ENCODE results near the gene NUP188.

The NUP188 gene, protein sequence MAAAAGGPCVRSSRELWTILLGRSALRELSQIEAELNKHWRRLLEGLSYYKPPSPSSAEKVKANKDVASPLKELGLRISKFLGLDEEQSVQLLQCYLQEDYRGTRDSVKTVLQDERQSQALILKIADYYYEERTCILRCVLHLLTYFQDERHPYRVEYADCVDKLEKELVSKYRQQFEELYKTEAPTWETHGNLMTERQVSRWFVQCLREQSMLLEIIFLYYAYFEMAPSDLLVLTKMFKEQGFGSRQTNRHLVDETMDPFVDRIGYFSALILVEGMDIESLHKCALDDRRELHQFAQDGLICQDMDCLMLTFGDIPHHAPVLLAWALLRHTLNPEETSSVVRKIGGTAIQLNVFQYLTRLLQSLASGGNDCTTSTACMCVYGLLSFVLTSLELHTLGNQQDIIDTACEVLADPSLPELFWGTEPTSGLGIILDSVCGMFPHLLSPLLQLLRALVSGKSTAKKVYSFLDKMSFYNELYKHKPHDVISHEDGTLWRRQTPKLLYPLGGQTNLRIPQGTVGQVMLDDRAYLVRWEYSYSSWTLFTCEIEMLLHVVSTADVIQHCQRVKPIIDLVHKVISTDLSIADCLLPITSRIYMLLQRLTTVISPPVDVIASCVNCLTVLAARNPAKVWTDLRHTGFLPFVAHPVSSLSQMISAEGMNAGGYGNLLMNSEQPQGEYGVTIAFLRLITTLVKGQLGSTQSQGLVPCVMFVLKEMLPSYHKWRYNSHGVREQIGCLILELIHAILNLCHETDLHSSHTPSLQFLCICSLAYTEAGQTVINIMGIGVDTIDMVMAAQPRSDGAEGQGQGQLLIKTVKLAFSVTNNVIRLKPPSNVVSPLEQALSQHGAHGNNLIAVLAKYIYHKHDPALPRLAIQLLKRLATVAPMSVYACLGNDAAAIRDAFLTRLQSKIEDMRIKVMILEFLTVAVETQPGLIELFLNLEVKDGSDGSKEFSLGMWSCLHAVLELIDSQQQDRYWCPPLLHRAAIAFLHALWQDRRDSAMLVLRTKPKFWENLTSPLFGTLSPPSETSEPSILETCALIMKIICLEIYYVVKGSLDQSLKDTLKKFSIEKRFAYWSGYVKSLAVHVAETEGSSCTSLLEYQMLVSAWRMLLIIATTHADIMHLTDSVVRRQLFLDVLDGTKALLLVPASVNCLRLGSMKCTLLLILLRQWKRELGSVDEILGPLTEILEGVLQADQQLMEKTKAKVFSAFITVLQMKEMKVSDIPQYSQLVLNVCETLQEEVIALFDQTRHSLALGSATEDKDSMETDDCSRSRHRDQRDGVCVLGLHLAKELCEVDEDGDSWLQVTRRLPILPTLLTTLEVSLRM (N-terminal part only)

DNA sequence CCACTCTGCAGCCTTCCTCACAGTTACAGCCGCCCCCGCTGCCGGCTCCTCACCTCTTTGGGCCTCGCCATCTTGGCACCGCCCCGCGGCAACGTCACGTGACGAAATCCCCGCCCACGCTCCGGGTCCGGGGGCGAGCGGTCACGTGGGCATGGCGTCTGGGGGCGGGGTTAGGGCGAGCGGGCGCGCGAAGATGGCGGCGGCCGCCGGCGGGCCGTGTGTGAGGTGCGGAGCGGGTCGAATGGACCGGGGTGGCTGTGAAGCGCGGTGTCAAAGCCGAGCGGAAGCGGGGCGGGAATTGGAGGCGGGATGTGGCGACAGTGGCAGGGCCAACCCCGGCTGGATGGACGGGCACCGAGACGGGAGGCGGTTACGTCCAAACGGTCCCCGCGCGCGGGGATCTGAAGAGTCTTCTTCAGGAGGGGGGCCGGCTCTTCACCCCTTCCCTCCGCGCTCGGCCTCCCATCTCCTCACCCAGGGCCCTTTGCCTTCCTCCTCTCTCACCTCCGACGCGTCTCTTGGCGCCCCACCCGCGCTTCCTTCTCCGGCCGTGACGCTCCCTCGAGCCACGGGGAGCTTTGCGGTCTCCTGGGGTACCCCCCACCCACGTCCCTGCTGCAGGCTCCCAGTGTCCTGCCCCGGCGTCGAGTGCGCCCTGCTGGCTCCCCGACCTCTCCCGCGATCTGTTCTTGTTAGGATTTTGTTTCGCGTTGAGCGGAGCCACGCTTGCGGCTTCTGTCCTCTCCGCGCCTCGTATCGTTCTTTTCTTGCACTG, at the start of gene NUP188, which contains the start of gene DOLK:
Gene NUP188, plus strand, starts transcription at position 173 of the 775 bp plus-strand sequence. Its CDS starts 21 bp downstream, at position 194.
Gene DOLK, minus strand, starts transcription at position 77 of the 775 bp plus-strand sequence. CDS start 300 bp downstream, outside the sequence.
- intact Hi-C loops (cut with micrococcal nuclease): loop anchor here (10.0 kb wide), 1 partner anchor 63 kb away; the partner anchor contains the start of genes KYAT1 and LRRC8A
- Mint-ChIP-seq H3K36me3 (ENCODE audit: low read depth) (peaks cover 61% of the 10 kb centered on the region), H3K9me3 (no peaks in the 10 kb centered on the region), H3K4me1 (ENCODE audit: low read depth) (peaks cover 20% of the 10 kb centered on the region), H3K27me3 (no peaks in the 10 kb centered on the region), H3K27ac (peak within 1 kb of the TSS; percentile 90), H3K4me3 (peak within 1 kb of the TSS; percentile 94)

- Mint-ChIP-seq H3K36me3 (ENCODE audit: low read depth) (peaks cover 51% of the 10 kb centered on the region), H3K9me3 (no peaks in the 10 kb centered on the region), H3K4me3 (no peak overlapping the region), H3K27ac (peak overlapping the region; percentile 65), H3K4me1 (ENCODE audit: low read depth) (peaks cover 41% of the 10 kb centered on the region), H3K27me3 (no peaks in the 10 kb centered on the region)
- intact Hi-C loops (cut with micrococcal nuclease): no loop called here
These were observed 49.1 kb upstream of the NUP188 start for GRCh38 chr9:128898382-128898781.

- peak overlapping the region; percentile 0 for H3K4me3 Mint-ChIP-seq
- peaks cover 41% of the 10 kb centered on the region for H3K4me1 Mint-ChIP-seq (ENCODE audit: low read depth)
These were observed 48.5 kb upstream of the NUP188 start for GRCh38 chr9:128898845-128899565.

GRCh38 chr9:128899566-128900322, 47.8 kb upstream of the NUP188 start:
- Mint-ChIP-seq H3K4me3 (peak overlapping the region; percentile 0), H3K9me3 (no peaks in the 10 kb centered on the region), H3K27me3 (no peaks in the 10 kb centered on the region), H3K36me3 (ENCODE audit: low read depth) (peaks cover 45% of the 10 kb centered on the region), H3K4me1 (ENCODE audit: low read depth) (peaks cover 41% of the 10 kb centered on the region), H3K27ac (peak overlapping the region; percentile 65)
- intact Hi-C loops (cut with micrococcal nuclease): no loop called here

More at GRCh38 chr9:128898845-128899565, 48.5 kb upstream of the NUP188 start:
- no peaks in the 10 kb centered on the region for H3K27me3 Mint-ChIP-seq
- no peaks in the 10 kb centered on the region for H3K9me3 Mint-ChIP-seq
- peaks cover 48% of the 10 kb centered on the region for H3K36me3 Mint-ChIP-seq (ENCODE audit: low read depth)
- H3K27ac Mint-ChIP-seq: peak overlapping the region; percentile 65
- intact Hi-C loops (cut with micrococcal nuclease): no loop called here

DNA sequence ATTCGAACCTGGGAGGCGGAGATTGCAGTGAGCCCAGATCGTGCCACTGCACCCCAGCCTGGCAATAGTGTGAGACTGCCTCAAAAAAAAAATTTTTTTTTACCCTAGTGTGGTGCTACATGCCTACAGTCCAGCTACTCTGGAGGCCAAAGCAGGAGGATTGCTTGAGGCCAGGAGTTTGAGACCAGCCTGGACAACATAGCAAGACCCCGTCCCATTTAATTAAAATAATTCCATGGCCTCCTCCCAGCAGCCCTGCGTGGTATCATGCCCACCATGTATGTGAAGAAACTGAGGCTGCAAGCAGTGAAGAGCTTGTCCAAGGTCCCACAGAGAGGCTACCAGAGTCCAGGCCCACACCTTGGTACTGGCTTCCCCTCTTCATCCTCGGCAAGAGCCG, 46.1 kb upstream of the NUP188 start:
- Mint-ChIP-seq H3K36me3 (ENCODE audit: low read depth) (peaks cover 34% of the 10 kb centered on the region), H3K27ac (no peak overlapping the region), H3K4me1 (ENCODE audit: low read depth) (peaks cover 41% of the 10 kb centered on the region), H3K9me3 (no peaks in the 10 kb centered on the region), H3K4me3 (no peak overlapping the region), H3K27me3 (no peaks in the 10 kb centered on the region)
- intact Hi-C loops (cut with micrococcal nuclease): no loop called here

- no peaks in the 10 kb centered on the region for H3K9me3 Mint-ChIP-seq
- H3K4me1 Mint-ChIP-seq (ENCODE audit: low read depth): peaks cover 41% of the 10 kb centered on the region
- H3K36me3 Mint-ChIP-seq (ENCODE audit: low read depth): peaks cover 34% of the 10 kb centered on the region
- intact Hi-C loops (cut with micrococcal nuclease): no loop called here
- peak overlapping the region; percentile 43 for H3K27ac Mint-ChIP-seq
- H3K27me3 Mint-ChIP-seq: no peaks in the 10 kb centered on the region
- no peak overlapping the region for H3K4me3 Mint-ChIP-seq
These were observed 45.7 kb upstream of the NUP188 start for GRCh38 chr9:128901822-128902221.

GRCh38 chr9:128902351-128903078, 45.0 kb upstream of the NUP188 start:
- Mint-ChIP-seq H3K36me3 (ENCODE audit: low read depth) (peaks cover 35% of the 10 kb centered on the region), H3K9me3 (no peaks in the 10 kb centered on the region), H3K4me3 (no peak overlapping the region), H3K4me1 (ENCODE audit: low read depth) (peaks cover 41% of the 10 kb centered on the region), H3K27ac (peak overlapping the region; percentile 43), H3K27me3 (no peaks in the 10 kb centered on the region)
- intact Hi-C loops (cut with micrococcal nuclease): no loop called here

- Mint-ChIP-seq H3K36me3 (ENCODE audit: low read depth) (peaks cover 35% of the 10 kb centered on the region), H3K4me1 (ENCODE audit: low read depth) (peaks cover 37% of the 10 kb centered on the region), H3K9me3 (no peaks in the 10 kb centered on the region), H3K27ac (no peak overlapping the region), H3K27me3 (no peaks in the 10 kb centered on the region), H3K4me3 (no peak overlapping the region)
- intact Hi-C loops (cut with micrococcal nuclease): no loop called here
These were observed 44.4 kb upstream of the NUP188 start for GRCh38 chr9:128903079-128903461.

DNA sequence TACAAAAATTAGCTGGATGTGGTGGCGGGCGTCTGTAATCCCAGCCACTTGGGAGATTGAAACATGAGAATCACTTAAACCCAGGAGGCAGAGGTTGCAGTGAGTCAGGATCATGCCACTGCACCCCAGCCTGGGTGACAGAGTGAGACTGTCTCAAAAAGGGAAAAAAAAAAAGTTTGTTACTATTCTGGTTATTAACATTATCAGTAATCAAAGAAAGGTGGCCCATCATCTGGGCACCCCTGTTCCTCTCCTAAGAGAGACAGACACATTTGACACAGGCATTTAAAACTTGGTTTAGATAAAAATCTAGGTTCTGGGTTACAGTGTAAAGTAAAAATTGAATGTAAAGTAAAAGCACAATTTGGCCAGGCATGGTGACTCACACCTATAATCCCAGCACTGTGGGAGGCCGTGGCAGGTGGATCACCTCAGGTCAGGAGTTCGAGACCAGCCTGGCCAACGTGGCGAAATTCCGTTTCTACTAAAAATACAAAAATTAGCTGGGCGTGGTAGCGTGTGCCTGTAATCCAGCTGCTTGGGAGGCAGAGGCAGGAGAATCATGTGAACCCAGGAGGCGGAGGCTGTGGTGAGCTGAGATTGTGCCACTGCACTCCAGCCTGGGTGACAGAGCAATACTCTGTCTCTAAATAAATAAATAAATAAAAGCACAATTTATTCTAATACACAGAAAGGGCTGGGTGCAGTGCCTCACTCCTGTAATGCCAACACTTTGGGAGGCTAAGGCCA, 43.5 kb upstream of the NUP188 start:
- Mint-ChIP-seq H3K4me1 (ENCODE audit: low read depth) (peaks cover 27% of the 10 kb centered on the region), H3K4me3 (no peak overlapping the region), H3K9me3 (no peaks in the 10 kb centered on the region), H3K36me3 (ENCODE audit: low read depth) (peaks cover 36% of the 10 kb centered on the region), H3K27me3 (no peaks in the 10 kb centered on the region), H3K27ac (no peak overlapping the region)
- intact Hi-C loops (cut with micrococcal nuclease): no loop called here

DNA sequence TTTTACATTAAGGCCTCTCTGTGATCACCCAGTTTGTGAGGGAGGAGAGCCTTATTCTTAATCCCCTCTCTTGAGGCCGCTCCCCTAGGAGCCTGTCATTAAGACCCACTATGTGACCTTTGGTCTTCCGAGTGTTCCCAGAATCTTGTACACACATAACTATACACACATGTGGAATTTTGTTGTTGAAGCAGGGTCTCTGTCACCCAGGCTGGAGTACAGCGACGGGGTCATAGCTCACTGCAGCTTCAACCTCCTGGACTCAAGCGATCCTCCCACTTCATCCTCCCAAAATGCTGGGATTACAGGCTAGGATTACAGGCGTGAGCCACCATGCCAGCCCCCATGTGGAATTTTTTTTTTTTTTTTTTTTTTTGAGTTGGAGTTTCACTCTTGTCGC, 41.5 kb upstream of the NUP188 start:
- no peaks in the 10 kb centered on the region for H3K27me3 Mint-ChIP-seq
- no peak overlapping the region for H3K4me3 Mint-ChIP-seq
- peaks cover 55% of the 10 kb centered on the region for H3K36me3 Mint-ChIP-seq (ENCODE audit: low read depth)
- H3K27ac Mint-ChIP-seq: no peak overlapping the region
- H3K4me1 Mint-ChIP-seq (ENCODE audit: low read depth): peaks cover 15% of the 10 kb centered on the region
- intact Hi-C loops (cut with micrococcal nuclease): no loop called here
- H3K9me3 Mint-ChIP-seq: no peaks in the 10 kb centered on the region

- H3K36me3 Mint-ChIP-seq (ENCODE audit: low read depth): peaks cover 62% of the 10 kb centered on the region
- H3K4me3 Mint-ChIP-seq: no peak overlapping the region
- H3K4me1 Mint-ChIP-seq (ENCODE audit: low read depth): peaks cover 21% of the 10 kb centered on the region
- intact Hi-C loops (cut with micrococcal nuclease): no loop called here
- H3K27me3 Mint-ChIP-seq: no peaks in the 10 kb centered on the region
- no peaks in the 10 kb centered on the region for H3K9me3 Mint-ChIP-seq
- no peak overlapping the region for H3K27ac Mint-ChIP-seq
These were observed 40.8 kb upstream of the NUP188 start for GRCh38 chr9:128906741-128907140.
